NCI-H1048 (cell line): ENCODE results near the gene STAT6.

Experiments used
- DNase-seq: peaks from one replicate; lab custom pipeline; 2025; lab: John Stamatoyannopoulos, UW

Gene STAT6

DNA sequence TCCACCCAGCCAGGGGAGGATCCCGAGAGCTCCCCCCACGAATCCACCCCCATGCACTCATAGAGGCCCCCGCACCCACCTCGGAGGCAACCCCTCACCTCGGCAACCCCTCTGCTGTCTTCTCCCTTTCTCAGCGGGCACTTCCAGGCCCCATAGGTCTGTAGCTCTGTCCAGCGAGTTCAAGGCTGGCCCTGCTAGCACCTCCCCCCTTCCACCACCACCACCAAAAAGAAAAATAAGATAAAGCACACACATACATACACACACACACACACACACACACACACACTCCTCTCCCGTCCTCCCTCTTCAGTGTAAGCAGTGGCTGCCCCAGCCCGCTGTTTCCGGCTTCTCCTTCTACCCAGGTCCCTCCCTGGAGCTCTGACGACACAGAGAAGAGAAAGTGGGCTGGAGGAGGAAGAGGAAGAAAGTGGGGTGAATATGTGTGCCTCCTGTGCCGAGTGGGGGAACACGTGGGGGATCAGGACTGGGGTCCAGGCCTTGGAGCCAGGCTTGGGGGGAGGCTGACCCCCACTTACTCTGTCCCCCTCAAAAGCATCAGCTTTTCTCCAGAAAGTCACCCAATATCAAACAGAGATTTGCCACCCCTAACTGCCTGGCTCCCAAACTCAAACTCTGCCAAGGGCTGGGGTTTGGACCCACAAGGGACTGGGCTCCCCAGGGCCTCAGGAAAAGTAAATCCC is at the start of gene STAT6:
TSS of gene STAT6 (minus strand) at position 332 of the 704 bp plus-strand sequence. CDS start 3,084 bp downstream, outside the sequence.
- no peak for DNase-seq

GRCh38 chr12:57160741-57161140 is 49.6 kb upstream of the STAT6 start:
- no peak for DNase-seq

- DNase-seq = no peak
These were observed 48.9 kb upstream of the STAT6 start for GRCh38 chr12:57160040-57160439.

DNA sequence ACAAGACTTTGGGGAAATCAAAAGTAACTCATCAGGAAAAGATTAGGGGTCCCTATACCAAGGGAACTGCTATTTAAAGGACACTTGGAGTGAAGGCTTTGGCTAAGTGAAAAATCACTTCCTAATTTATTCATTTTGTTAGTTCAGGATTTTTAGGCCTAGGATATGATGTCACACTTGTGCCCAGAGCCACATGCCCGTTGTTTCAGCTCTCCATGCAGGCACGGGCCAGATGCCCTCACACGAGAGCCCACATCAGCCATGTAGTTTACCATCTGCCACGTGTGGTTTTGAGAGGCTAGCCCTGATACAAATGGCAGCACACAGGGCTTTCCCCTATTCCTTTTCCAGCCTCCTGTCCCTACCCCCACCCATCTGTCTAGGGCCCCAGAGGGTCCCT is 48.1 kb upstream of the STAT6 start:
- DNase-seq = no peak

DNA sequence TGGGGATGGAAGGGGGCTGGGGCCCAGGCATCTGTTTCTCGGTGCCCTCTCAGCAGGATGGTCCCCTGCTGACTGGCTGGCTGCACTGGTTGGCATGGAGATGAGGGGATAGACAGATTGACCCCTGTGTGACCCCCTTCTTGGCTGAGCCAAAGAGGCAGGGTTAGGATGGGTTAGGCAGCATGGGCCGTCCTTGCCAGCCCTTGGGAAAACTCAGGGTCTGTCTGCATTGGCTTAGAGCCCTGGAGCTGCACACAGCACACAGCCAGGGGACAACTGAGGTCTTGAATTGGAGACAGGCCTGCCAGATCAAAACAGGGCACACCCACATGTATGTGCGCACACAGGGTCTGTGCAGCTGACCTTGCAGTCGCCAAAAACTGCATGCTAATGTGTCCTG is 47.5 kb upstream of the STAT6 start:
- DNase-seq = no peak

DNA sequence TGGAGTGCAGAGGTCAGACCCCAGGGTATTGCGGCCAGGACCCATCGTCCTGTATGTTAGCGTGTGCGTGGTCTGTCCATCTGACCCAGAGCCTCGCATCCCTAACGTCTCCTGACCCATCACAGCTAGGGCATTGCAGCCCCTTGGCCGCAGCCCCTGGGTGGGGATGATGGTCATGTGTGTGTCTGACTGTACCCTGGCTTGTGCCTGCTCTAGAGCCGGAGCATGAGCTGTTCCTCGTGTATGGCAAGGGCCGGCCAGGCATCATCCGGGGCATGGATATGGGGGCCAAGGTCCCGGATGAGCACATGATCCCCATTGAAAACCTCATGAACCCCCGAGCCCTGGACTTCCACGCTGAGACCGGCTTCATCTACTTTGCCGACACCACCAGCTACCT is 47.0 kb upstream of the STAT6 start:
- no peak for DNase-seq

DNA sequence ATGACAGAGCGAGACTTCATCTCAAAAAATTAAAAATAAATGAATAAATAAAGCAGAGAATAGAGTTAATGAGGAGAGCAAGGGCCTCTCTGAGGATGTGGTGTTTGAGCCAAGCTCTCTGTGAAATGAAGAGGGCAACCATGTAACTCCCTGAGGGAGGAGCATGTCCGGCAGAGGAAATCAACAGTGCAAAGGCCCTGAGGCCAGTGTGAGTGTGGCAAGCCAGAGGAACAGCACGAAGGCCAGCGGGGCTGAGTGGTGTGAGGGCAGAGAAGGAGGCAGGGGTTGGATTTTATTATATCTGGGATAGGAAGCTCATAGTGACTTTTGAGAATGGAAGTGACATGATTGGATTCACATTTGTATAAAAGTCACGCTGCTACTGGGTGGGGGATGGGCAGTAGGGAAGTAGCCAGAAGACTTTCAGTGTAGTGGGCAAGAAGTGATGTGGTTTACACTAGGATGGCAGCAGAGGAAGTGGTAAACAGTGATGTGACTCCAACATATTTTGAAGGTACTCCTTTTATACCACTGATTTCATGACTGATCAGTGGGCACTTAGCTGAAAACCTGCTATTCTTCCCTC is 46.5 kb upstream of the STAT6 start:
- DNase-seq = no peak

GRCh38 chr12:57156701-57157403 is 45.7 kb upstream of the STAT6 start:
- no peak for DNase-seq

DNA sequence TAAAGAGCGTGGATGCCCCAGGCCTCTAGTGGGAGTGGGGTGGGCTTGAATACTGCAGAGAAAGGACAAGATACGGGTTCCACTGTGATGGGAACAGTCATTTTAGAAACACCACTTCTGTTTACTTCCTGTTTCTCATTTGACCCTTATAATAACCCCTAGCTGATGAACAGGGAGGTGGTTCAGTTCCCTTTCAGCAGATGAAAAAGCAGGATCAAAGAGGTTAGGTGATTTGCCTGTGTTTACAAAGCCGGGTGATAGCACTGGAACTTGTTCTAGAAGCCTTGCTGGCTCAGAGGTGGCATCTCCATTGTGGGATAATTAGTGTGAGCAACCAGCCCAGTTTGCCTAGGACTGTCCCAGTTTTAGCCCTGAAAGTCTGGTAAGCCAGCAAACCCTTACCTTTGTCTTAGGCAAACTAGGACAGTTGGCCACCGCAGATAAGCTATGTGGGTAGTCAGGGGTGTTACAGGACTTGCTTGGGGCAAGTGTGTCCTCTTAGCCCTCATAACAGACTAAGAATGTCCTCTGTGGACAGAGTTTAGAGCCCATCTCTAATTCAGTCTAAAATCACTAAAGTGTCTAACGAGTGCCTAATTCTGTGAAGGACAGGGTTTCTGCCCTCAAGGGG is 43.8 kb upstream of the STAT6 start:
- DNase-seq = no peak

GRCh38 chr12:57154076-57154475 is 42.9 kb upstream of the STAT6 start:
- no peak for DNase-seq

GRCh38 chr12:57153415-57153997 is 42.3 kb upstream of the STAT6 start:
- no peak for DNase-seq

GRCh38 chr12:57152639-57153038 is 41.5 kb upstream of the STAT6 start:
- no peak for DNase-seq

DNA sequence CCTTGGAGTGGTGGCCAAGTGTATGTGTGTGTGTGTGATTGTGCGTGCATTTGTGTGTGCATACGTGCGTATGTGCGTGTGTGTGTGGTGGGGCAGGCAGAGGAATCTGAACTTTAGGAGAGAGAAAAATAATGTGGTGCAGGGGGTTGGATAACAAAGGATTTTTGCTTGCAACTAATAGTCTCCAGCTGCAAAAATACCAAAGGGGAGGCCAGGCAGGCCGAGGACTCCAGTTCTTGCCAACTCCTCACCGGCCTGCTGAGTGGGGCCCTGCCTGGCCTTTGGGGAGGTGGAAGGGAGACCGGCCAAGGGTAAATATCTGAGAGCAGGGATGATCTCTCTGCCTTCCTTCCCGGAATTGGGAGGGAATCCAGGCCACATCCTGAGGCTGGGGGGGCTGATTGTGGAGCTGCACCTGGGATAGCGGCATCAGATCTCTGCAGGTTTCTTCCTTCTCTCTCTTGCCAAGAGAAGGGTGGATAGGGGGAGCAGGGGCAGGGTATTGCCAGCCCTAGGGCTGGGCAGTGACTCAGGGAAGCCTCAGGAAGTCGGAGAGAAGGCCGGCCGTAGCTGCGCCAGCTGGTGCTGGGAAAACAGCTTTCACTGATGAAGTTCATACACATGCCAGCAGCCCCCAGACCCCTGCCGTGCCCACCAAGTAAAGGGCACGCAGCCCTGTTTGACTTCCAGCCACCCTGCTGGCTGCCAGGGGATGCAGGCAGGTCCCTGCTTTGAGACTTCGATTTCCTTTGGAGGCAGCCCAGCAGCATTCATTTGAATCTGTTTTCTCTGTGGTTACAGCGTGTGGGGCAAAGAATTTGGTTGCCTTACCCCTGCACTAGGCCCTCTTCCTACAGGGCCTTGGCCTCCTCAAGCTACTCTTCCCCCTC is 40.8 kb upstream of the STAT6 start:
- DNase-seq = no peak

- no peak for DNase-seq
These were observed 39.3 kb upstream of the STAT6 start for GRCh38 chr12:57150400-57151000.

DNA sequence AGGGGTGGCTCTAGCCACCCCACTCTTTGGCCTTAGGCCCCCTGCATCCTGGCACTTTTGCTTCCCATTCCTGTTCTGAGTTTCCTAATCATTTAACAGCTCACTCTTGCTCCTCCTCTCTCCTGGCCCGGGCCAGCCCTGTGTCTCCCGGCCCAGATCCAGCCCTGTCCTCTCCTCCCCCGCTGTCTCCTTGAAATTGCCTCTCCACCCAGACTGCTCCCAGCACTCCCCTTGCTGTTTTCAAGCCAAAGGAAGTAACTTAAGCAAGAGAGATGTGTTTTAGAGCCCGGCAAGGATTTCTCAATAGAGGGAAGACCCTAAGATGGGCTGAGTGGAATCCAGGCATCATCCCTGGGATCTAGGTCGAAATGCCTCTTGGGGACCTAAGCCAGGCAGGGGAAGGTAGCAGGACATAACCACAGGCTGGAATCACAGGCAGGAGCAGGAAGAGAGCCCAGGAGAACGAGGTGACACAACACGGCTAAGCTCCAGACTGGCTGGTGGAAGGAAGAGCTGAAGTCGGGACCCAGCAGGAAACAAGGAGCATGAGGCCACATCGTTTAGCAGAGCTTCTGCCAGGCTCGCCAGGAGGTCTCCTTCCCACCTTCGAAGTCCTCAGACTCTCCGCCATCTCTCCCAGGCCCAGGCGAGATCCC is 38.2 kb upstream of the STAT6 start:
- no peak for DNase-seq

- DNase-seq = no peak
These were observed 37.5 kb upstream of the STAT6 start for GRCh38 chr12:57148469-57149244.

DNA sequence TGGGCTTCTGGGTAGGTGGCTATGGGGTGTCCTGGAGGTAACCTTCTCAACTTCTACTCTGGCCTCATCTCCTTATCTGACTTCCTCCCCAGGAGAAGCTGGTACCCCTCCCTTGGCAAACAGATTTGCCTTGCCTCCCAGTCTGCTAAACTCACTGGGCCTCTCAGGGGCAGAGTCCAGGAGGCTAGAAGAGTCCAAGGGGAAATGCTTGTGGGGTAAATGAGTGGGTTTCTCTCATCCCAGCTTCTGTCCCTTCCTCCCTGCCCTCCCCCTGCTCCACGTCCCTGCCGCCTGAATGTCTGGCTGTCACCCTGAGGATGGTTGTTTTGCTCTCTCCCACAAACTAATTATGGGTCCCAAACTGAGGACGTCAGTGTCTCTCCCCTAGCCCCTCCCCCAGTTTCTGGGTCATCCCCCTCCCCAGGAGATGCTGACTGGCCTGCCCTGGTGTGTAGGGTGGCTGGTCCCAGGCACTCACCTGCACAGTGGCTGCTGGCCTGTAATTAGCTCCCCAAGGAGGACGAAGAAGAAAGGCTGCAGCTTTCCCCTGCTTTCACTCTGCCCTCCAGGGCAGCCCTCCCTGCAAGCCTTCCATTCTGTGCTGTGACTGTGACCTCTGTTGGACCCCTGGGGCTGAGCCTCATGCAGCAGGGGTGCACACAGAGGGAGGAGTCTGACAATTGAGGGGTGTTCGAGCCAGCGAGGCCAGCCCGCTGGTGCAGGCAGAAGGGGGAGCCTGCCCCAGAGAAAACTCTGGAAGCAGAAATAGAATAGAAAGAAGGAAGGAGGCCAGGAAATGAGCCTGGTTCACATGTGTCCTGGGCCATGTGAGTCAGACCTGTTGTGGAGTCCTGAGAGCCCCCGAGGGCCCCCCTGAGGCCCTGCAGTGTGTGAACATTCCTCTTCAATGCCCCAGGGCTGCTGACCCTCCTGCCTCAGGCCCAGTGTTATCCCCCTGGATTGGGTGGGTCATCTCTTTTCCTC is 36.1 kb upstream of the STAT6 start, which contains the start of gene LRP1-AS:
TSS of gene LRP1-AS (minus strand) at position 659 of the 984 bp plus-strand sequence.
- no peak for DNase-seq

GRCh38 chr12:57146092-57146491 is 34.9 kb upstream of the STAT6 start:
- no peak for DNase-seq
